ENCODE measurements around the gene MAPK8. TPM values are rescaled to one million over a fixed set of nuclear protein-coding genes. Genes with fewer than 3 reads are reported as not detected.

Gene MAPK8
- total RNA-seq, 4 donors from 2014 or later: 36.1 to 51.5 (median 46.9) TPM

GRCh38 chr10:48389846-48390557 lies 83.5 kb downstream of the MAPK8 start:
- TF ChIP-seq CTCF (IDR thresholded peaks at IDR 0.05): no peak
- ATAC-seq (ENCODE audit: low FRiP score): no peak

GRCh38 chr10:48390558-48390871 lies 84.0 kb downstream of the MAPK8 start:
- DNase-seq (ENCODE audit: low spot score): no peak
- TF ChIP-seq CTCF (IDR thresholded peaks at IDR 0.05): no peak
- no peak for ATAC-seq (ENCODE audit: low FRiP score)

More at GRCh38 chr10:48389846-48390557, 83.5 kb downstream of the MAPK8 start:
- DNase-seq (ENCODE audit: low spot score): no peak

GRCh38 chr10:48390933-48391845 lies 84.7 kb downstream of the MAPK8 start:
- ATAC-seq (ENCODE audit: low FRiP score): no peak
- no peak for DNase-seq (ENCODE audit: low spot score)
- no peak for TF ChIP-seq CTCF (IDR thresholded peaks at IDR 0.05)

GRCh38 chr10:48391994-48392393 lies 85.5 kb downstream of the MAPK8 start:
- ATAC-seq (ENCODE audit: low FRiP score): no peak
- DNase-seq (ENCODE audit: low spot score): no peak
- no peak for TF ChIP-seq CTCF (IDR thresholded peaks at IDR 0.05)

- ATAC-seq (ENCODE audit: low FRiP score): no peak
- DNase-seq (ENCODE audit: low spot score): no peak
- no peak for TF ChIP-seq CTCF (IDR thresholded peaks at IDR 0.05)
Observed at GRCh38 chr10:48398261-48398660, 91.8 kb downstream of the MAPK8 start.

GRCh38 chr10:48399056-48399541 lies 92.6 kb downstream of the MAPK8 start:
- no peak for TF ChIP-seq CTCF (IDR thresholded peaks at IDR 0.05)
- DNase-seq (ENCODE audit: low spot score) (no peak), ATAC-seq (ENCODE audit: low FRiP score) (no peak)
